Measurements from ENCODE around the gene FBXO27.
"Not testable (repeated sequence)": the region's sequence is repeated elsewhere in the genome, so short reads cannot be mapped to it uniquely, and the experiment has no call there.

Gene FBXO27

GRCh38 chr19:38987745-38988144, 44.6 kb downstream of the FBXO27 start:
- not testable (repeated sequence) for DNase-seq (ENCODE audit: low spot score)

- DNase-seq (ENCODE audit: low spot score), result no peak
Observed at GRCh38 chr19:38985262-38985661, 47.1 kb downstream of the FBXO27 start.

- no peak for DNase-seq (ENCODE audit: low spot score)
Observed at GRCh38 chr19:38980583-38981374, 51.6 kb downstream of the FBXO27 start.

- DNase-seq (ENCODE audit: low spot score), result no peak
Observed at GRCh38 chr19:38979812-38980211, 52.5 kb downstream of the FBXO27 start.

DNA sequence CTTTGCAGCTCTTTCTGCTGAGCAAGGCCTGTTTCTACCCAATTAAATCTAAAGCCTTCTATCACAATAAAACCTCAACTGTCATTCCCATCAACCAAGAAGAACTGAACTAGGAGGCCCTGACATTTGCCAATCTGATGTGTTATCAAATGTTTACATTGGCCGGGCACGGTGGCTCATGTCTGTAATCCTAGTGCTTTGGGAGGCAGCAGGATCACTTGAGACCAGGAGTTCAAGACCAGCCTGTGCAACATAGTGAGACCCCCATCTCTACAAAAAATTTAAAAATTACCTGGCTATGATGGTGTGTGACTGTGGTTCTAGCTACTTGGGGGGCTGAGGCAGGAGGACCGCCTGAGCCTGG, 54.0 kb downstream of the FBXO27 start:
- no peak for DNase-seq (ENCODE audit: low spot score)

DNA sequence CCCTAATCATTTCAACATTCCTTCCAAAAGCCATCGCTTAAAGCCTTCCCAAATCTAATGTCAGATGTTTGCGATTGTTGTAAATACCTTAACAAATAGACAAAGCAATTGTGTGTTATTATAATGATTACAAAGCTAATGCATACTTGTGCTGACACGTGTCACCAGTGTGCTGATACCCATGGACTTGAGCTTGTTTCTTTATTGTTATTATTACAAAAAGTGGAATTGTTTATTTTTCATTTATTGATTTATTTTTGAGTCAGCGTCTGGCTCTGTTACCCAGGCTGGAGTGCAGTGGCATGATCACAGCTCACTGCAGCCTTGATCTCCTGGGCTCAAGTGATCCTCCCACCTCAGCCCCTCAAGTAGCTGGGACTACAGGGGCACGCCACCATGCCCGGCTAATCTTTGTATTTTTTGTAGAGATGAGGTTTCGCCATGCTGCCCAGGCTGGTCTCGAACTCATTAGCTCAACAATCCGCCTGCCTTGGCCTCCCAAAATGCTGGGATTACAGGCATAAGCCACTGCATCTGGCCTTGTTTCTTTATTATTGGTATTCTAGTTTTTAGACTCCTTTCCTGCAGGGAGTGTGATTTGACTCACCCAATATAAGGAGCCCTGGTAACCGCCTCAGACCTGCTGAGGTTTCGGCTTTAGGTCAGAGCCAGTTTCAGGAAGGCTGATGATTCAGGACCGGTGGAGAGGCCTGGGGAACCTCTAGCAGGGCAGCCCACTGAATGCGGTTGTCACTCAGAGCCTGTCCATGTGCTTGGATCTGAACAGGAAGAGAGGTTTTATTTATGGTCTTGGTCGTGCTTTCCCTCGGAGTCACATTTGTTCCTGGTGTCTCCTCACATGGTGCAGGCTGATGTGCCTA, 54.7 kb downstream of the FBXO27 start:
- DNase-seq (ENCODE audit: low spot score), result no peak

DNA sequence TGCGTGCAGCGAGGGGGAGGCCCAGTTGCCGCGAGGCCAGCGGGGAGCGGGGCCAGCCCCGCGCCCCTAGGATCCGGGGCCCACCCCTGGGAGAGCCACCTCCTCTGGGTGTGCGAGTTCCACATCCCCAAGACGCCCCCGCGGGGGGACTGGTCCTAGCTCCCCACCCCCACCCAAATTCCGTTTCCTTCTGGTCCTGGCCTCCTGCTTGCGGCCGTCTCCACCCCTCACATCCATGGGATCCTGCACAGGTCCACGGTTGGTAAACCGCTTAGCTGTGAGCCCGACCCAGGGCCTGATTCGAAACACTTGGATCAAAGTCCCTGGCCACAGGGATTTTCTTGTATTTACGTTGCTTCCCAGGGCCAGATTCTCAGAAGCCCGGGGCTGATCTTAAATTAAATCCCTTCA, 56.5 kb downstream of the FBXO27 start:
- no peak for DNase-seq (ENCODE audit: low spot score)

GRCh38 chr19:38975214-38975860, 57.0 kb downstream of the FBXO27 start, which contains the start of gene FBXO17:
TSS of gene FBXO17 (minus strand) at chr19:38975742. CDS start at chr19:38950319, 25,423 bp downstream.
- DNase-seq (ENCODE audit: low spot score), result no peak

- DNase-seq (ENCODE audit: low spot score), result no peak
Observed at GRCh38 chr19:38974624-38975213, 57.6 kb downstream of the FBXO27 start.

All from LoVo (cell line).